ENCODE results near the gene CACNA2D2.

GRCh38 chr3:50430950-50431435, 72.4 kb downstream of the CACNA2D2 start:
- TF ChIP-seq, protein P1, sequence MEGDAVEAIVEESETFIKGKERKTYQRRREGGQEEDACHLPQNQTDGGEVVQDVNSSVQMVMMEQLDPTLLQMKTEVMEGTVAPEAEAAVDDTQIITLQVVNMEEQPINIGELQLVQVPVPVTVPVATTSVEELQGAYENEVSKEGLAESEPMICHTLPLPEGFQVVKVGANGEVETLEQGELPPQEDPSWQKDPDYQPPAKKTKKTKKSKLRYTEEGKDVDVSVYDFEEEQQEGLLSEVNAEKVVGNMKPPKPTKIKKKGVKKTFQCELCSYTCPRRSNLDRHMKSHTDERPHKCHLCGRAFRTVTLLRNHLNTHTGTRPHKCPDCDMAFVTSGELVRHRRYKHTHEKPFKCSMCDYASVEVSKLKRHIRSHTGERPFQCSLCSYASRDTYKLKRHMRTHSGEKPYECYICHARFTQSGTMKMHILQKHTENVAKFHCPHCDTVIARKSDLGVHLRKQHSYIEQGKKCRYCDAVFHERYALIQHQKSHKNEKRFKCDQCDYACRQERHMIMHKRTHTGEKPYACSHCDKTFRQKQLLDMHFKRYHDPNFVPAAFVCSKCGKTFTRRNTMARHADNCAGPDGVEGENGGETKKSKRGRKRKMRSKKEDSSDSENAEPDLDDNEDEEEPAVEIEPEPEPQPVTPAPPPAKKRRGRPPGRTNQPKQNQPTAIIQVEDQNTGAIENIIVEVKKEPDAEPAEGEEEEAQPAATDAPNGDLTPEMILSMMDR (IDR thresholded peaks at IDR 0.05; ENCODE audit: control extremely low read depth in 1 of 3, insufficient read depth in 1 of 3, low read depth in 1 of 3, low read length in 3 of 3) = no peak
- TF ChIP-seq TCF12 (IDR thresholded peaks at IDR 0.05; ENCODE audit: low read depth, low read length) (no peak), CHD7 (IDR thresholded peaks at IDR 0.05; ENCODE audit: insufficient replicate concordance, low read length) (no peak), EZH2 (IDR thresholded peaks at IDR 0.05; ENCODE audit: low read depth, low read length, severe bottlenecking) (no peak), POLR2AphosphoS5 (IDR thresholded peaks at IDR 0.05; ENCODE audit: low read depth, low read length) (no peak)

Measured in H1 (cell line).